WERI-Rb-1 (cell line): ENCODE results near the gene CCND1.

Source experiments
- DNase-seq: peaks from one replicate; pipeline ENCODE4 v3.0.0-alpha.2; 2020
- H3K27ac ChIP-seq: fragments of 250-450 bp; sonication (Bioruptor Pico); 2 replicates; pipeline ENCODE4 v1.5.1; 2020; ENCODE audit warnings: mild to moderate bottlenecking, moderate library complexity
- H3K27me3 ChIP-seq: fragments of 250-450 bp; sonication (Bioruptor Pico); 2 replicates; pipeline ENCODE4 v1.5.1; 2021; ENCODE audit warnings: mild to moderate bottlenecking, low read depth, moderate library complexity; ENCODE audit not compliant: insufficient read depth, severe bottlenecking
- H3K36me3 ChIP-seq: fragments of 250-450 bp; sonication (Bioruptor Pico); 2 replicates; pipeline ENCODE4 v1.5.1; 2020; ENCODE audit warnings: mild to moderate bottlenecking, moderate library complexity
- H3K4me3 ChIP-seq: 2 replicates; pipeline ENCODE4 v1.5.1; 2011; ENCODE audit warnings: low read depth, mild to moderate bottlenecking, control low read depth, low read length
- H3K9me3 ChIP-seq: fragments of 250-450 bp; sonication (Bioruptor Pico); 2 replicates; pipeline ENCODE4 v1.5.1; 2021; ENCODE audit warnings: mild to moderate bottlenecking, moderate library complexity; ENCODE audit not compliant: severe bottlenecking
- CTCF ChIP-seq: IDR thresholded peaks from 2 replicates; pipeline ENCODE4 v1.5.1; 2011; ENCODE audit warnings: low read depth, mild to moderate bottlenecking, control low read depth, inconsistent platforms, low read length

CCND1 gene

GRCh38 chr11:69700278-69701140 lies 59.6 kb downstream of the CCND1 start:
- peak overlapping the region; percentile 72 for H3K27ac ChIP-seq
- H3K9me3 ChIP-seq: no peaks in the 10 kb centered on the region
- DNase-seq: peak; percentile 89

GRCh38 chr11:69702239-69702691 lies 61.3 kb downstream of the CCND1 start:
- TF ChIP-seq CTCF: no peak
- H3K36me3 ChIP-seq: no peaks in the 10 kb centered on the region
- H3K9me3 ChIP-seq: no peaks in the 10 kb centered on the region
- no peak for DNase-seq
- no peak overlapping the region for H3K27ac ChIP-seq
- no peak overlapping the region for H3K4me3 ChIP-seq
- H3K27me3 ChIP-seq: no peaks in the 10 kb centered on the region

More at GRCh38 chr11:69700278-69701140, 59.6 kb downstream of the CCND1 start:
- no peak for TF ChIP-seq CTCF
- no peak overlapping the region for H3K4me3 ChIP-seq
- no peaks in the 10 kb centered on the region for H3K36me3 ChIP-seq
- H3K27me3 ChIP-seq: no peaks in the 10 kb centered on the region

GRCh38 chr11:69702769-69703452 lies 62.0 kb downstream of the CCND1 start:
- TF ChIP-seq CTCF: no peak
- no peaks in the 10 kb centered on the region for H3K36me3 ChIP-seq
- H3K4me3 ChIP-seq: no peak overlapping the region
- DNase-seq: no peak
- no peaks in the 10 kb centered on the region for H3K27me3 ChIP-seq
- no peak overlapping the region for H3K27ac ChIP-seq
- H3K9me3 ChIP-seq: no peaks in the 10 kb centered on the region

GRCh38 chr11:69703453-69703767 lies 62.5 kb downstream of the CCND1 start:
- Histone ChIP-seq H3K36me3 (no peaks in the 10 kb centered on the region), H3K27ac (no peak overlapping the region), H3K4me3 (no peak overlapping the region), H3K27me3 (no peaks in the 10 kb centered on the region), H3K9me3 (no peaks in the 10 kb centered on the region)
- no peak for DNase-seq
- TF ChIP-seq CTCF: no peak
